Measurements from ENCODE around the gene BCL6B.

DNA sequence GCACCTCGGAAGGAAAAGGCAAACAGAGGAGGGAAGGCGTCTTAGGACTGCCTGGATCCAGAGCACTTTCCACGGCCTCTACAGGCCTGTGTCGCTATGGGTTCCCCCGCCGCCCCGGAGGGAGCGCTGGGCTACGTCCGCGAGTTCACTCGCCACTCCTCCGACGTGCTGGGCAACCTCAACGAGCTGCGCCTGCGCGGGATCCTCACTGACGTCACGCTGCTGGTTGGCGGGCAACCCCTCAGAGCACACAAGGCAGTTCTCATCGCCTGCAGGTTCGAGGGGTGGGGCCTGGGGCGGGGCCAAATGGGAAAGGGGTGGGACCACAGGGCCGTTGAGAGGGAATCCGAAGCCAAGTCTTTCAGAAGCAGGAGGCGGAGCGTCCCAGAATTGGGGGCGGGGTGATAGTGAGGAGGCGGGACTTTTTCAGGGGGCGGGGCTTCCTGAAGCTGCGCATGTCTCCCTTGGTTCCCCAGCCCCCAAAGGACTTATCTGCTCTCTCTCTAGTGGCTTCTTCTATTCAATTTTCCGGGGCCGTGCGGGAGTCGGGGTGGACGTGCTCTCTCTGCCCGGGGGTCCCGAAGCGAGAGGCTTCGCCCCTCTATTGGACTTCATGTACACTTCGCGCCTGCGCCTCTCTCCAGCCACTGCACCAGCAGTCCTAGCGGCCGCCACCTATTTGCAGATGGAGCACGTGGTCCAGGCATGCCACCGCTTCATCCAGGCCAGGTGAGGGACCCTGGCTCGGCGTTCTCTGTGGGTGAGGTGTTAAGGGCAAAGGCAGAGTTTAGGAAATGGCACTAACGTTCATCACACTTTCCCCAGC lies 939 bp downstream of the BCL6B start:
- TF ChIP-seq POLR2A (IDR thresholded peaks at IDR 0.05; ENCODE audit: borderline replicate concordance, extremely low read depth, insufficient read depth, insufficient read length) (peak; percentile 23), POLR2AphosphoS5 (IDR thresholded peaks at IDR 0.05; ENCODE audit: low read depth, low read length) (peak; percentile 52)
- TF ChIP-seq, protein P1, sequence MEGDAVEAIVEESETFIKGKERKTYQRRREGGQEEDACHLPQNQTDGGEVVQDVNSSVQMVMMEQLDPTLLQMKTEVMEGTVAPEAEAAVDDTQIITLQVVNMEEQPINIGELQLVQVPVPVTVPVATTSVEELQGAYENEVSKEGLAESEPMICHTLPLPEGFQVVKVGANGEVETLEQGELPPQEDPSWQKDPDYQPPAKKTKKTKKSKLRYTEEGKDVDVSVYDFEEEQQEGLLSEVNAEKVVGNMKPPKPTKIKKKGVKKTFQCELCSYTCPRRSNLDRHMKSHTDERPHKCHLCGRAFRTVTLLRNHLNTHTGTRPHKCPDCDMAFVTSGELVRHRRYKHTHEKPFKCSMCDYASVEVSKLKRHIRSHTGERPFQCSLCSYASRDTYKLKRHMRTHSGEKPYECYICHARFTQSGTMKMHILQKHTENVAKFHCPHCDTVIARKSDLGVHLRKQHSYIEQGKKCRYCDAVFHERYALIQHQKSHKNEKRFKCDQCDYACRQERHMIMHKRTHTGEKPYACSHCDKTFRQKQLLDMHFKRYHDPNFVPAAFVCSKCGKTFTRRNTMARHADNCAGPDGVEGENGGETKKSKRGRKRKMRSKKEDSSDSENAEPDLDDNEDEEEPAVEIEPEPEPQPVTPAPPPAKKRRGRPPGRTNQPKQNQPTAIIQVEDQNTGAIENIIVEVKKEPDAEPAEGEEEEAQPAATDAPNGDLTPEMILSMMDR (IDR thresholded peaks at IDR 0.05 in 2 of 3, conservative IDR thresholded peaks at IDR 0.05 in 1 of 3; ENCODE audit: borderline replicate concordance in 1 of 3, insufficient read depth in 1 of 3, low read depth in 2 of 3, low read length in 2 of 3), result no peak
